ENCODE measurements around the gene OR10A6. TPM values are rescaled to one million over a fixed set of nuclear protein-coding genes. Genes with fewer than 3 reads are reported as not detected.

The OR10A6 gene
- total RNA-seq, 2 donors from 2014 or later, result not detected

DNA sequence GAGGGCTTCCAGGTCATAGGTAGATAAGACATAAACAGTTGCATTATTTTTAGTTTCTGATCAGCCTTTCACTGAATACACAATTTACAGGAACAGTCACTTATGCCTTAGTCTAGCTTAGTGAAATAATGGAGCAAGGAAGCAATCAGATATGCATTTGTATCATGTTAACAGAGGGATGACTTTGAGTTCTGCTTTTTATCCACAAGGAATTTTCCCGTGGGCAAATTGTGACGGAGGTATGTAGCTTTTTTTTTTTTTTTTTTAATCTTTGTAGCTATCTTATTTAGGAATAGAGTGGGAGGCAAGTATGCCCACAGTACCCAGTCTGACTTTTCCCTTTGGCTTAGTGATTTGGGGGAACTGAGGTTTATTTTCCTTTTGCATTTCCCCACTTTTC lies 37.6 kb upstream of the OR10A6 start:
- no peaks in the 10 kb centered on the region for H3K36me3 ChIP-seq (ENCODE audit: control insufficient read depth, insufficient read depth, low read length)
- H3K4me1 ChIP-seq (ENCODE audit: control insufficient read depth, insufficient read depth, low read length), result no peaks in the 10 kb centered on the region
- H3K27me3 Mint-ChIP-seq (ENCODE audit: insufficient read depth), result no peaks in the 10 kb centered on the region
- no peaks in the 10 kb centered on the region for H3K9me3 ChIP-seq (ENCODE audit: control insufficient read depth, low read length)
- no peak overlapping the region for H3K27ac ChIP-seq (ENCODE audit: low read depth, low read length)
- no peaks in the 10 kb centered on the region for H3K9me3 Mint-ChIP-seq
- no peak for DNase-seq
- no peaks in the 10 kb centered on the region for H3K36me3 Mint-ChIP-seq (ENCODE audit: low read depth)
- H3K27ac Mint-ChIP-seq, result no peak overlapping the region
- WGBS, 2 experiments (ENCODE audit: insufficient coverage in 1 of 2, insufficient read length in 1 of 2), result 91% methylated on average over 2 of the region's 2 CpGs; no CpG with 5 or more reads in 1 of the 2 experiments
- H3K27me3 ChIP-seq (ENCODE audit: control insufficient read depth, insufficient read depth, low read length, poor library complexity, severe bottlenecking), result no peaks in the 10 kb centered on the region
- no peak overlapping the region for H3K4me3 ChIP-seq (ENCODE audit: low read length)
- no peak overlapping the region for H3K9ac ChIP-seq (ENCODE audit: extremely low read depth, low read length, poor library complexity, severe bottlenecking)
- H3K4me1 Mint-ChIP-seq, result peaks cover 25% of the 10 kb centered on the region
- TF ChIP-seq, protein P1, sequence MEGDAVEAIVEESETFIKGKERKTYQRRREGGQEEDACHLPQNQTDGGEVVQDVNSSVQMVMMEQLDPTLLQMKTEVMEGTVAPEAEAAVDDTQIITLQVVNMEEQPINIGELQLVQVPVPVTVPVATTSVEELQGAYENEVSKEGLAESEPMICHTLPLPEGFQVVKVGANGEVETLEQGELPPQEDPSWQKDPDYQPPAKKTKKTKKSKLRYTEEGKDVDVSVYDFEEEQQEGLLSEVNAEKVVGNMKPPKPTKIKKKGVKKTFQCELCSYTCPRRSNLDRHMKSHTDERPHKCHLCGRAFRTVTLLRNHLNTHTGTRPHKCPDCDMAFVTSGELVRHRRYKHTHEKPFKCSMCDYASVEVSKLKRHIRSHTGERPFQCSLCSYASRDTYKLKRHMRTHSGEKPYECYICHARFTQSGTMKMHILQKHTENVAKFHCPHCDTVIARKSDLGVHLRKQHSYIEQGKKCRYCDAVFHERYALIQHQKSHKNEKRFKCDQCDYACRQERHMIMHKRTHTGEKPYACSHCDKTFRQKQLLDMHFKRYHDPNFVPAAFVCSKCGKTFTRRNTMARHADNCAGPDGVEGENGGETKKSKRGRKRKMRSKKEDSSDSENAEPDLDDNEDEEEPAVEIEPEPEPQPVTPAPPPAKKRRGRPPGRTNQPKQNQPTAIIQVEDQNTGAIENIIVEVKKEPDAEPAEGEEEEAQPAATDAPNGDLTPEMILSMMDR (conservative IDR thresholded peaks at IDR 0.05), result no peak
- no peak overlapping the region for H3K4me3 Mint-ChIP-seq

- Mint-ChIP-seq H3K36me3 (ENCODE audit: low read depth) (no peaks in the 10 kb centered on the region), H3K4me1 (peaks cover 25% of the 10 kb centered on the region), H3K27ac (no peak overlapping the region), H3K27me3 (ENCODE audit: insufficient read depth) (no peaks in the 10 kb centered on the region), H3K9me3 (no peaks in the 10 kb centered on the region), H3K4me3 (no peak overlapping the region)
- Histone ChIP-seq H3K9ac (ENCODE audit: extremely low read depth, low read length, poor library complexity, severe bottlenecking) (no peak overlapping the region), H3K36me3 (ENCODE audit: control insufficient read depth, insufficient read depth, low read length) (no peaks in the 10 kb centered on the region), H3K4me3 (ENCODE audit: low read length) (no peak overlapping the region), H3K9me3 (ENCODE audit: control insufficient read depth, low read length) (no peaks in the 10 kb centered on the region), H3K27ac (ENCODE audit: low read depth, low read length) (no peak overlapping the region), H3K27me3 (ENCODE audit: control insufficient read depth, insufficient read depth, low read length, poor library complexity, severe bottlenecking) (no peaks in the 10 kb centered on the region), H3K4me1 (ENCODE audit: control insufficient read depth, insufficient read depth, low read length) (no peaks in the 10 kb centered on the region)
- TF ChIP-seq, protein P1 (conservative IDR thresholded peaks at IDR 0.05), result no peak
- DNase-seq, result no peak
Observed at GRCh38 chr11:7967826-7968225, 36.8 kb upstream of the OR10A6 start.

DNA sequence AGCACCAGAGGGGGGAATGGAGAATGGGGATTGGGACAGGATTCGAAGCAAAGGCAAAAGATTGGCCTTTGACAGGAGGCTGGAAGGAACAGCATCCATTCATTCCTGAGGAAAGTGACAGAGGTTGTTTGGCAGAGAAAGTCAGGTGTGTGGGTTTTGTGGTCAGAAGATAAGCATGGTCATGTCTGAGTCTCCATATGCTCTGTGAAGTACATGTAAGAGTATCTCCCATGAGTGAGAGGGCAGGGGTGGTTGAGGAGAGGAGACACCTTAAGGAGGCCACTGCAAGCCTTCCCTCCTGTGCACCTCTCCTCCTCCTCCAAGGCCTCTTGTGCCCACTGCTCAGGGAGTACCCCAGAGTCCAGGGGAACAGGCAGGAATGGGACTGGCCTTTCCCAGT lies 36.0 kb upstream of the OR10A6 start:
- 83 to 92% methylated on average over 1 of the region's 1 CpG for WGBS, 2 experiments (ENCODE audit: insufficient coverage in 1 of 2, insufficient read length in 1 of 2)
- no peak overlapping the region for H3K27ac ChIP-seq (ENCODE audit: low read depth, low read length)
- H3K4me1 ChIP-seq (ENCODE audit: control insufficient read depth, insufficient read depth, low read length), result no peaks in the 10 kb centered on the region
- no peaks in the 10 kb centered on the region for H3K9me3 Mint-ChIP-seq
- H3K9me3 ChIP-seq (ENCODE audit: control insufficient read depth, low read length), result no peaks in the 10 kb centered on the region
- H3K4me3 ChIP-seq (ENCODE audit: low read length), result no peak overlapping the region
- H3K36me3 Mint-ChIP-seq (ENCODE audit: low read depth), result no peaks in the 10 kb centered on the region
- TF ChIP-seq, protein P1 (conservative IDR thresholded peaks at IDR 0.05), result no peak
- no peak for DNase-seq
- H3K4me1 Mint-ChIP-seq, result peaks cover 25% of the 10 kb centered on the region
- no peaks in the 10 kb centered on the region for H3K27me3 Mint-ChIP-seq (ENCODE audit: insufficient read depth)
- H3K27me3 ChIP-seq (ENCODE audit: control insufficient read depth, insufficient read depth, low read length, poor library complexity, severe bottlenecking), result no peaks in the 10 kb centered on the region
- H3K27ac Mint-ChIP-seq, result no peak overlapping the region
- no peak overlapping the region for H3K4me3 Mint-ChIP-seq
- no peaks in the 10 kb centered on the region for H3K36me3 ChIP-seq (ENCODE audit: control insufficient read depth, insufficient read depth, low read length)
- no peak overlapping the region for H3K9ac ChIP-seq (ENCODE audit: extremely low read depth, low read length, poor library complexity, severe bottlenecking)
